Stomach (tissue), 9 donors: ENCODE results near the gene B3GNT3. TPM values are rescaled to one million over a fixed set of nuclear protein-coding genes. Genes with fewer than 3 reads are reported as not detected.
"Not testable (repeated sequence)": the region's sequence is repeated elsewhere in the genome, so short reads cannot be mapped to it uniquely, and the experiment has no call there.

Experiments
- DNase-seq, 2 donors: peaks; one replicate each; pipeline versions ENCODE4 v3.0.0 to v3.0.0-alpha.2; 2013 to 2019
- H3K27ac ChIP-seq, 5 donors: fragments of 200-600 bp in 4 of 5; sonication (generic) in 4 of 5; one replicate each; pipeline ENCODE4 v1.5.1; 2013 to 2019; ENCODE audit warnings: mild to moderate bottlenecking in 1 of 5, moderate library complexity in 1 of 5
- H3K27me3 ChIP-seq, 3 donors: fragments of 200-600 bp; sonication (generic); one replicate each; pipeline ENCODE4 v1.5.1; 2017 to 2019; ENCODE audit warnings: mixed run types in 1 of 3
- H3K36me3 ChIP-seq, 4 donors: fragments of 200-600 bp; sonication (generic); 1 replicate in 3 of 4; 2 replicates in 1 of 4; pipeline ENCODE4 v1.5.1; 2016 to 2019
- H3K4me1 ChIP-seq, 4 donors: fragments of 200-600 bp; sonication (generic); one replicate each; pipeline ENCODE4 v1.5.1; 2016 to 2019
- H3K4me3 ChIP-seq, 4 donors: fragments of 200-600 bp; sonication (generic) in 3 of 4; one replicate each; pipeline ENCODE4 v1.5.1; 2016 to 2019; ENCODE audit warnings: mild to moderate bottlenecking in 1 of 4
- H3K9me3 ChIP-seq, 4 donors: fragments of 200-600 bp; sonication (generic); one replicate each; pipeline ENCODE4 v1.5.1; 2016 to 2019
- CTCF ChIP-seq, 7 experiments: fragments of 450-650 bp in 4 of 7; fragments of 200-600 bp in 3 of 7; sonication (generic) in 3 of 7; IDR thresholded peaks; one replicate each; pipeline ENCODE4 v1.5.1; 2016 to 2019; ENCODE audit warnings: antibody characterized with exemption in 7 of 7, control low read depth in 2 of 7, mild to moderate bottlenecking in 1 of 7
- EP300 ChIP-seq: sonication (generic); formaldehyde crosslinking; IDR thresholded peaks from one replicate; pipeline ENCODE4 v1.6.1; 2017; ENCODE audit warnings: antibody characterized with exemption
- POLR2A ChIP-seq, 4 donors: fragments of 450-650 bp; IDR thresholded peaks; one replicate each; pipeline ENCODE4 v1.6.1; 2016; ENCODE audit warnings: antibody characterized with exemption in 4 of 4, control low read depth in 2 of 4, mild to moderate bottlenecking in 1 of 4, moderate library complexity in 1 of 4
- POLR2AphosphoS5 ChIP-seq, 3 donors: sonication (generic); formaldehyde crosslinking; IDR thresholded peaks; one replicate each; pipeline ENCODE4 v1.6.1; 2016; ENCODE audit warnings: antibody characterized with exemption in 3 of 3
- WGBS, 5 donors: extraction: QIAGEN DNeasy Blood & Tissue Kit in 3 of 5; methylation state at CpG; one replicate each; pipeline versions ENCODE4 v1.1.5 to v1.1.7; 2013 to 2018; 5-methylcytosine and 5-hydroxymethylcytosine counted together
- intact Hi-C: fragments of 100-400 bp; cut with DNase I; formaldehyde crosslinking; loops from one replicate; pipeline ENCODE4 v1.15.1; 2023; ENCODE audit warnings: low total_unique reads
- polyA plus RNA-seq, 3 donors: library from polyadenylated mRNA; stranded (reverse); fragments of 200-250 nt; gene quantifications; one replicate each; pipeline ENCODE4 v1.2.3, GENCODE V29; 2013
- total RNA-seq, 5 donors: library from RNA; depleted of rRNA; stranded (reverse); fragments of >200 nt; gene quantifications; one replicate each; pipeline versions ENCODE4 v1.1.0 to v1.2.3, GENCODE V29; 2014 to 2016
- donor health status: healthy with polysubstance abuse.
- donor health status: Bipolar disorder and iron deficiency.
- donor health status: healthy.

The B3GNT3 gene
- total and polyA plus RNA-seq, 8 donors: 11.3 to 117 (median 20.2) TPM

- peaks cover 0 to 22% (median 17%) of the 10 kb centered on the region in 4 donors for H3K4me1 ChIP-seq
- no peak for DNase-seq
- no peaks in the 10 kb centered on the region for H3K9me3 ChIP-seq
- H3K36me3 ChIP-seq: peaks cover 0 to 11% (median 0%) of the 10 kb centered on the region in 4 donors
- WGBS, 5 donors: 71 to 77% (median 71%) methylated on average over 21 to 27 of the region's 27 CpGs
- TF ChIP-seq CTCF (IDR thresholded peaks at IDR 0.05) (no peak), POLR2AphosphoS5 (IDR thresholded peaks at IDR 0.05) (no peak), EP300 (no peak), POLR2A (IDR thresholded peaks at IDR 0.05) (no peak)
- intact Hi-C loops: no loop called here
- no peak overlapping the region for H3K4me3 ChIP-seq
- H3K27me3 ChIP-seq: peaks cover 0 to 44% (median 4%) of the 10 kb centered on the region in 3 donors
- no peak overlapping the region for H3K27ac ChIP-seq
These were observed 18.7 kb upstream of the B3GNT3 start for GRCh38 chr19:17775991-17776803.

- H3K36me3 ChIP-seq, H3K9me3 ChIP-seq, intact Hi-C loops, DNase-seq, H3K27ac ChIP-seq: not testable (repeated sequence)
- Histone ChIP-seq H3K4me1 (peaks cover 0 to 22% (median 17%) of the 10 kb centered on the region in 4 donors), H3K4me3 (peak overlapping the region in 1 of 4 donors; percentile 34), H3K27me3 (peaks cover 0 to 50% (median 4%) of the 10 kb centered on the region in 3 donors)
- WGBS, 5 donors: 73 to 79% (median 76%) methylated on average over 9 to 10 of the region's 10 CpGs
These were observed 17.1 kb upstream of the B3GNT3 start for GRCh38 chr19:17777840-17778239.

GRCh38 chr19:17778251-17778967 lies 16.5 kb upstream of the B3GNT3 start:
- WGBS, 5 donors: 12 to 19% (median 14%) methylated on average over 23 to 37 of the region's 37 CpGs
- intact Hi-C loops: no loop called here
- TF ChIP-seq EP300 (no peak), CTCF (IDR thresholded peaks at IDR 0.05) (no peak), POLR2A (IDR thresholded peaks at IDR 0.05) (no peak), POLR2AphosphoS5 (IDR thresholded peaks at IDR 0.05) (no peak)
- Histone ChIP-seq H3K27ac (peak overlapping the region in 2 of 5 donors; percentile 15 to 65), H3K27me3 (peaks cover 0 to 50% (median 4%) of the 10 kb centered on the region in 3 donors), H3K9me3 (no peaks in the 10 kb centered on the region), H3K4me3 (peak overlapping the region; percentile 23 to 47 (median 36)), H3K36me3 (peaks cover 0 to 5% (median 0%) of the 10 kb centered on the region in 4 donors), H3K4me1 (peaks cover 0 to 22% (median 17%) of the 10 kb centered on the region in 4 donors)
- peak; percentile 74 to 79 for DNase-seq

GRCh38 chr19:17778968-17779929 lies 15.7 kb upstream of the B3GNT3 start:
- Histone ChIP-seq H3K4me1 (peaks cover 0 to 27% (median 20%) of the 10 kb centered on the region in 4 donors), H3K36me3 (peaks cover 0 to 5% (median 0%) of the 10 kb centered on the region in 4 donors), H3K9me3 (no peaks in the 10 kb centered on the region), H3K27me3 (peaks cover 0 to 55% (median 4%) of the 10 kb centered on the region in 3 donors), H3K4me3 (peak overlapping the region in 3 of 4 donors; percentile 34 to 47 (median 39)), H3K27ac (peak overlapping the region in 2 of 5 donors; percentile 15 to 65)
- intact Hi-C loops: no loop called here
- 15 to 26% (median 21%) methylated on average over 25 of the region's 25 CpGs for WGBS, 5 donors
- peak in 1 of 2 donors; percentile 73 for DNase-seq
- TF ChIP-seq POLR2AphosphoS5 (IDR thresholded peaks at IDR 0.05) (no peak), POLR2A (IDR thresholded peaks at IDR 0.05) (no peak), CTCF (IDR thresholded peaks at IDR 0.05) (no peak), EP300 (no peak)
